GM21619 (cell line): Measurements from ENCODE around the gene JDP2.

Experiments used
- ATAC-seq: cut with Tn5 transposase; IDR thresholded peaks from one replicate; pipeline ENCODE4 v1.9.1; 2021; ENCODE audit not compliant: unreplicated experiment

The JDP2 gene

GRCh38 chr14:75511201-75511600 is 83.4 kb downstream of the JDP2 start:
- no peak for ATAC-seq

GRCh38 chr14:75513911-75514672 is 86.3 kb downstream of the JDP2 start:
- ATAC-seq = peak; percentile 31

- ATAC-seq = peak; percentile 48
Measured at GRCh38 chr14:75514673-75515628, 87.1 kb downstream of the JDP2 start.

GRCh38 chr14:75515629-75515996 is 87.8 kb downstream of the JDP2 start:
- ATAC-seq = peak; percentile 42

GRCh38 chr14:75518625-75519024 is 90.8 kb downstream of the JDP2 start:
- ATAC-seq = no peak

GRCh38 chr14:75519394-75519793 is 91.6 kb downstream of the JDP2 start:
- no peak for ATAC-seq

GRCh38 chr14:75519826-75520728 is 92.3 kb downstream of the JDP2 start:
- ATAC-seq = no peak

- no peak for ATAC-seq
Measured at GRCh38 chr14:75520852-75521251, 93.0 kb downstream of the JDP2 start.

GRCh38 chr14:75521415-75522199 is 93.8 kb downstream of the JDP2 start:
- peak; percentile 12 for ATAC-seq

- ATAC-seq = peak; percentile 44
Measured at GRCh38 chr14:75522224-75522982, 94.6 kb downstream of the JDP2 start, which contains the start of gene BATF. BATF (plus strand) TSS chr14:75522469; CDS start chr14:75522683, 214 bp downstream.

GRCh38 chr14:75522983-75523318 is 95.1 kb downstream of the JDP2 start:
- no peak for ATAC-seq
